LNCaP clone FGC (cell line): Measurements from ENCODE around the gene TBL1XR1.

Experiments used
- DNase-seq: peaks from one replicate; pipeline ENCODE4 v3.0.0-alpha.2; 2011; ENCODE audit warnings: low read depth
- H3K4me3 ChIP-seq: 2 replicates; pipeline ENCODE4 v1.5.1; 2011; ENCODE audit warnings: mild to moderate bottlenecking, low read depth, low read length, control low read depth
- CTCF ChIP-seq: IDR thresholded peaks from 2 replicates; pipeline ENCODE4 v1.5.1; 2012; ENCODE audit warnings: mild to moderate bottlenecking; ENCODE audit not compliant: control insufficient read depth, insufficient read depth; ENCODE audit errors: extremely low read depth

TBL1XR1 gene

DNA sequence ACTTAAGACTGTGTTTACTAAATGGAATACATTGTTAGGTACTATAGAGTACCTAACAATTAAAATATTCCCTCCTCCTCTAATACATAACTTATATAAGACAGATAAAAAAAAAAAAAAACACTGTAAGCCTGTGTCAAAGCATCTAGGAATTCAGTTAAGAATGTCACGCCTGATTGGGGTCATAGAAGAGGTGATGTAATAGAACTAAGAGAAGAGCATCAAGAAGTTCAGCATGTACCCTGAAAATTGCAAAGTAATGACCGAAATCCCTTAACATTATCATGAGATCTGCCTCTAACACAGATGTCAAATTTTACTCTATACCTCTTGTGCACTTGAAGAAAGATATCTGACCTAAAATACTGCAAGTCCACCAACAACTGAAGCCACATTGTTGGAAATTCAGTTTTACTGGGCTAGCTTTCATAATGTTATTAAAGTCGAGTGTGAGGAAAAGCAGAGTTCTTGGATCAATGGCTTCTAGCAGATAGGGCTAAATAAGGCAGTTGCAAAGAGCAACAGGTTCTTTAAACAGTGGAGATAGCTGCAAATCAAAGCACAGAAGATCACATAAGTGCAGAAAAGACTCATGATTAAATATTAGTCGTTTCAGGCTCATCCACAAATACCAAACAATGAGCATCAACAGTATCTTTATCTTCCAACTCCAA is 75.0 kb downstream of the TBL1XR1 start:
- H3K4me3 ChIP-seq = no peak overlapping the region
- no peak for DNase-seq
- TF ChIP-seq CTCF = no peak

GRCh38 chr3:177119829-177120228 is 77.5 kb downstream of the TBL1XR1 start:
- no peak for TF ChIP-seq CTCF
- H3K4me3 ChIP-seq = no peak overlapping the region
- no peak for DNase-seq

DNA sequence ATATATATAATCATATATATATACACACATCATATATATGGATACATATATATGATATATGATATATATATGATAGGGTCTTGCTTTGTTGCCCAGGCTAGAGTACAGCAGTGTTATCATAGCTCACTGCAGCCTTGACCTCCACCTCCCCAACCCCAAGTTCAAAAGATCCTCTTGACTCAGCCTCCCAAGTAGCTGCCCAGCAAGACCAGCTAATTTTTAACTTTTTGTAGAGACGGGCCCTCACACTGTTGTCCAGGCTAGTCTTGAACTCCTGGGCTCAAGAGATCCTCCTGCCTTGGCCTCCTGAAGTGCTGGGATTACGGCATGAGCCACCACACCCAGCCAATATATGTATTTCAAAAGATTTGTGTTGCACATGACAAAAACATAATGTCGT is 83.0 kb downstream of the TBL1XR1 start:
- TF ChIP-seq CTCF = no peak
- no peak for DNase-seq
- no peak overlapping the region for H3K4me3 ChIP-seq

DNA sequence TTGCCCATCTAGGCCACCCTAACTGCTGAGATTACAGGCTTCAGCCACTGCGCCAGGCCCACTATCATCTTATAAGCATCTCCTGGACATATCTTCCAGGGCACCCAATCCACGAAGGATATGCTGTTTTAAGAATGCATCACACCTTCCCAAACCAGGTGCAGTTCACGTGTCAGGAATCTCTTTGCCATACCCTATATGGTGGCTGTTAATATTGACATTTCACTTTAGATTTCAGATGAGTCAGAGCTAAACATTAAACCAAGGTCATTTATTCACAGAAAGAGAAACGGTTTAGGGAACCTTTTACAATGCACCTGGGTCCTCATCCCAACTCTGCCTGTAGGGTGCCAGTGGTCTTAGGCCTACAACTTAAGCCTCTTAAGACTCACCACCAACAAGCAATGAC is 85.7 kb downstream of the TBL1XR1 start:
- no peak overlapping the region for H3K4me3 ChIP-seq
- no peak for TF ChIP-seq CTCF
- DNase-seq = no peak

DNA sequence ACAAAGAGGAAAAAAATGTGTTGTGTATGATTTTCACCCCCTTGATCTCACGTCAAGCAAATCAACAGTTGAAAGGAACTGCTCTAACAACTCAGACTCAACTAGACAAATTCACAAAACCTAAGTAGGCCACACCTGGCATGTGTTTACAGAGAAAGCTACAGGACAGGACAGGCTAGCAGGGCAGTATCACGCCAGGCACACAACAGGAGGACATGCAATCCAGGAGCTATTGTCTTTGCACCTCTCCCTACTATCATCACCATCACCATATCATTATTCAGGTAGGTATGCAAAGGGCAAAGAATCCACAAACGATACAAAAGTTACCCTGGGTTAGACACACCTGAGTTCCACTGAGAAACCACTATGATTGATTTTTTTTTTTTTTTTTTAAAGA is 86.4 kb downstream of the TBL1XR1 start:
- DNase-seq = peak; percentile 25
- TF ChIP-seq CTCF = no peak
- no peak overlapping the region for H3K4me3 ChIP-seq

DNA sequence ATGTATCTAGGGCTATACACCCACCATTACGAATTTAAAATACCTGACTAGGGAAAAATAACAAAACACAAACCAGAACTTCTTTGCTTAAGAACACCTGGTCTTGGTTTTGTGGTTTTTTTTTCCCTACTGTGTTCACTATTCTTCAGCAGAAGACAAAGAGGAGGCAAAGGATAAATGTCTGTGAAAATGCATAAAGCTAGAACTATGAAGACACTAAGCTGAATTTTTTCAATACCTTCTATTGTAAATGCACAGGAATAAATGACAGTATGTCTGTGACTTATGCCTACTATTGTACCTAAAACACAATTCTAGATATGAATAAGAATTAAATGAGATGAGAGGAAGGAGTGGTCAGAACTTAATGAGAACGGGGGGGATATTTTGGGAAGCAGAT is 86.9 kb downstream of the TBL1XR1 start:
- no peak for TF ChIP-seq CTCF
- no peak for DNase-seq
- H3K4me3 ChIP-seq = no peak overlapping the region

DNA sequence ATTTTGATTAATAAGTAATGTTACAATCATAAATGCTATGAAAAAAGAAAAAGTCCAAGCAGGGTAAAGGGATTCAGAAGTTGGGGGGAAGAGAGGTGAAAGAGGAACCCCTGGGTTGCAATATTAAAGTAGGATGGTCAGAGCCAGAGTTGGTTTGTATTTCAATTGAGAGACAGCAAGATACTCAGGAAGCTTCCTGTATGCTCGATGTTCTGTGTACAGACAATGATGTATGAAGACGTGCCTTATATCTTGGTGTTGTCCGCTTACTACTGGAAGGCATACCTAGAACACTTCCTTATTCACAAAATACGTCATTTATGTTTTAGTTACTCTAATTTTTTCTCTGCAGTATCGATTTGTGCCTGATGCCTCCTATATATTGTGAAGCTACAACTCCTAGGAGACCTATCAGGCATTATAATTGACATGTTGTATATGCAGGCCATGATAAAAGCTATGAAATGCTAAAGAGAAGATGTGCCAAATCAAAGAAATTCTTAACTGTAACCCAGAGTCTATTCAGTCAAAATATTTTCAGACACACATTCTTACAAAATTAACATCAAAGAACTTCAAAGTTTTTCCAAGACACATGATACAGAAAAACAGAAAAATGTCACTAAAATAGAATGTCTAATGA is 87.5 kb downstream of the TBL1XR1 start:
- H3K4me3 ChIP-seq = no peak overlapping the region
- no peak for DNase-seq
- no peak for TF ChIP-seq CTCF
